HEK293 (cell line): ENCODE results near the gene R3HDM2.

ENCODE experiments used
- BCL11A ChIP-seq: fragments of 450-650 bp; formaldehyde crosslinking; IDR thresholded peaks from 2 replicates; pipeline ENCODE4 v1.5.1; 2016; ENCODE audit warnings: low read depth, missing biosample characterization, missing genetic modification characterization
- CTCF ChIP-seq: fragments of 450-650 bp; formaldehyde crosslinking; IDR thresholded peaks from 2 replicates; pipeline ENCODE4 v1.5.1; 2016; ENCODE audit warnings: missing biosample characterization, missing genetic modification characterization
- HOXA7 ChIP-seq: sonication (generic); formaldehyde crosslinking; IDR thresholded peaks from 2 replicates; pipeline ENCODE4 v1.8.1; 2022; ENCODE audit warnings: missing genetic modification reagents, borderline replicate concordance
- PRDM10 ChIP-seq: fragments of 450-650 bp; formaldehyde crosslinking; IDR thresholded peaks from 2 replicates; pipeline ENCODE4 v1.5.1; 2016; ENCODE audit warnings: missing biosample characterization, missing genetic modification characterization
- ZNF169 ChIP-seq: fragments of 450-650 bp; formaldehyde crosslinking; IDR thresholded peaks from 2 replicates; pipeline ENCODE4 v1.5.1; 2016; ENCODE audit warnings: missing biosample characterization, missing genetic modification characterization
- ZNF37A ChIP-seq: fragments of 450-650 bp; IDR thresholded peaks from 2 replicates; pipeline ENCODE4 v1.5.1; 2018; ENCODE audit warnings: missing biosample characterization, missing genetic modification characterization
- ZNF843 ChIP-seq: fragments of 450-650 bp; formaldehyde crosslinking; IDR thresholded peaks from 2 replicates; pipeline ENCODE4 v1.5.1; 2016; ENCODE audit warnings: missing biosample characterization, missing genetic modification characterization

GRCh38 chr12:57451233-57451778 is 20.5 kb upstream of the R3HDM2 start:
- no peak for TF ChIP-seq HOXA7 (CRISPR knock-in tag)
- no peak for TF ChIP-seq CTCF
- no peak for TF ChIP-seq ZNF843 (tag by site-specific recombination)
- TF ChIP-seq ZNF37A (tag by site-specific recombination): no peak
- no peak for TF ChIP-seq BCL11A (tag by site-specific recombination)
- TF ChIP-seq PRDM10 (tag by site-specific recombination): no peak
- no peak for TF ChIP-seq ZNF169 (tag by site-specific recombination)
